NT2/D1 (cell line): ENCODE results near the gene RBKS.

ENCODE experiments used
- DNase-seq: peaks from one replicate; pipeline ENCODE4 v3.0.0-alpha.2; 2011; ENCODE audit warnings: low read depth, low spot score
- H3K27me3 ChIP-seq: 2 replicates; pipeline ENCODE4 v1.6.0; 2011; ENCODE audit warnings: mild to moderate bottlenecking; ENCODE audit not compliant: insufficient read length, insufficient read depth
- H3K36me3 ChIP-seq: 2 replicates; pipeline ENCODE4 v1.6.1; 2011; ENCODE audit warnings: mild to moderate bottlenecking, low read length, mixed read lengths; ENCODE audit not compliant: insufficient read depth, insufficient read length
- H3K4me1 ChIP-seq: 2 replicates; pipeline ENCODE4 v1.5.1; 2011; ENCODE audit not compliant: insufficient read depth, insufficient read length
- H3K4me3 ChIP-seq: 2 replicates; pipeline ENCODE4 v1.5.1; 2011; ENCODE audit warnings: low read depth; ENCODE audit not compliant: insufficient read length
- H3K9ac ChIP-seq: 2 replicates; pipeline ENCODE4 v1.6.0; 2011; ENCODE audit warnings: low read depth; ENCODE audit not compliant: insufficient read length
- H3K9me3 ChIP-seq: 2 replicates; pipeline ENCODE4 v1.5.1; 2011; ENCODE audit warnings: mild to moderate bottlenecking, low read length; ENCODE audit not compliant: insufficient read depth
- SUZ12 ChIP-seq: IDR thresholded peaks from 2 replicates; pipeline ENCODE4 v1.6.1; 2011; ENCODE audit not compliant: insufficient read length, insufficient read depth; ENCODE audit errors: extremely low read depth
- YY1 ChIP-seq: IDR thresholded peaks from 2 replicates; pipeline ENCODE4 v1.6.1; 2011; ENCODE audit not compliant: insufficient read length, insufficient read depth
- ZNF274 ChIP-seq: IDR thresholded peaks from 2 replicates; pipeline ENCODE4 v1.6.1; 2011; ENCODE audit warnings: mild to moderate bottlenecking, low read depth, low read length

RBKS gene

DNA sequence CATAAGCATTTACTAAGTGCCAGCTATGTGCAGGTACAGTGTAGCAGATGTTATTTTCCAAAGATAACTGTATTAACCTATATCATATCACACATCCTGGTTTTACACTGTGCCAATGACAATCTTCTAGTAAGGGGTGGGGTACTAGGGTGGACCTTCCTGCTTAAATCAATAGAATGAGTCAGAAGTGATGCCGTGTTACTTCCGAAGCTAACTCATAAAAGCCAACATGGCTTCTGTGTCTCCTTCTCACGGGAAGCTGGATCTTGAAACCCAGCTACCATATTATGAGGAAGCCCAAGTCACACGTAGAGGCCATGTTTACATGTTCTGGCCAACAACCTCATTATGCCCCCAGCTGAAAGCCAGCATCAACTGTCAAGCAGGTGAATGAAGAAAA, 59.5 kb downstream of the RBKS start:
- DNase-seq, result no peak
- Histone ChIP-seq H3K9me3 (no peaks in the 10 kb centered on the region), H3K4me3 (no peak overlapping the region), H3K9ac (no peak overlapping the region), H3K27me3 (no peaks in the 10 kb centered on the region), H3K4me1 (no peaks in the 10 kb centered on the region), H3K36me3 (no peaks in the 10 kb centered on the region)
- no peak for TF ChIP-seq ZNF274
- TF ChIP-seq YY1, result no peak
- no peak for TF ChIP-seq SUZ12

DNA sequence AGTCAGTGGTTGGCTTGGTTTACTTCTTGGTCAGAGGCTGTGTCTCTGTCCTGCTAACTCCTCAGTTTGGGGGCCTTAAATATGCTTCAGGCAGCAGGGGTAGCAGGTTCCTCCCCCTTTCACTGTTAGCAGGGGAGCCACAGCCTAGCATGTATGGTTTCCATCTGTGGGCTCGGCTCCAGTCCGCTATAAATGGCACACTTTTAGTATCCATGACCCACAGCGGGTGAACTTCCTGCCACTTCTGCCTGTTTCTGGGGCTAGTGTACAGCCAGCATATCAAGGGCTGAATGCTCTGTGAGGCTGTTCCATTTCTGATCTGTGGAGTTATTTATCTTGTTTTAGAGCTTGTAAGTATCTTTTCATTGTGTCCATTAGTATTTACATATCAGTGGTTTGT, 60.4 kb downstream of the RBKS start:
- Histone ChIP-seq H3K4me1 (no peaks in the 10 kb centered on the region), H3K9ac (no peak overlapping the region), H3K4me3 (no peak overlapping the region), H3K27me3 (no peaks in the 10 kb centered on the region), H3K9me3 (peaks cover under 1% of the 10 kb centered on the region; the same call in 1 of the 2 replicates), H3K36me3 (no peaks in the 10 kb centered on the region)
- TF ChIP-seq ZNF274 (no peak), YY1 (no peak), SUZ12 (no peak)
- no peak for DNase-seq

GRCh38 chr2:27828305-27828704, 61.9 kb downstream of the RBKS start:
- no peaks in the 10 kb centered on the region for H3K27me3 ChIP-seq
- no peak overlapping the region for H3K9ac ChIP-seq
- no peaks in the 10 kb centered on the region for H3K4me1 ChIP-seq
- no peaks in the 10 kb centered on the region for H3K36me3 ChIP-seq
- no peak for DNase-seq
- H3K4me3 ChIP-seq, result no peak overlapping the region
- H3K9me3 ChIP-seq, result peaks cover 10% of the 10 kb centered on the region
- TF ChIP-seq YY1 (no peak), SUZ12 (no peak), ZNF274 (no peak)

DNA sequence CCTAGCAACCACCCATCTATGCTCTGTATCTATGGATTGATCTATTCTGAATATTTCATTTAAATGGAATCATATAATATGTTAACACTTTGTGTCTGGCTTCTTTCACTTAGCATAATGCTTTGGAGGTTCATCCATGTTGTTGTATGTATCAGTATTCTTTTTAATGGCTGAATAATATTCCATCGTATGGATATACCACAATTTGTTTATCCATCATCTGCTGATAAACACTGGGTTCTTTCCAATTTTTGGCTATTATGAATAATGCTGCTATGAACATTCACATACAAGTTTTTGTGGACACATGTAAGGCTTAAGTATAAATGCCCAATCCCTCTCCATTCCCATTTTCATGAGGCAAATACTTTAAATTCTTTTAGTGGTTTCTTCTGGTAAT, 65.8 kb downstream of the RBKS start:
- H3K36me3 ChIP-seq, result no peaks in the 10 kb centered on the region
- DNase-seq, result no peak
- no peak overlapping the region for H3K9ac ChIP-seq
- no peaks in the 10 kb centered on the region for H3K4me1 ChIP-seq
- TF ChIP-seq ZNF274, result no peak
- TF ChIP-seq SUZ12, result no peak
- TF ChIP-seq YY1, result no peak
- H3K27me3 ChIP-seq, result no peaks in the 10 kb centered on the region
- H3K4me3 ChIP-seq, result no peak overlapping the region
- H3K9me3 ChIP-seq, result peaks cover 10% of the 10 kb centered on the region

GRCh38 chr2:27823569-27823968, 66.6 kb downstream of the RBKS start:
- Histone ChIP-seq H3K9ac (no peak overlapping the region), H3K4me1 (no peaks in the 10 kb centered on the region), H3K4me3 (no peak overlapping the region), H3K27me3 (no peaks in the 10 kb centered on the region), H3K9me3 (peaks cover 10% of the 10 kb centered on the region), H3K36me3 (no peaks in the 10 kb centered on the region)
- no peak for TF ChIP-seq ZNF274
- DNase-seq, result no peak

DNA sequence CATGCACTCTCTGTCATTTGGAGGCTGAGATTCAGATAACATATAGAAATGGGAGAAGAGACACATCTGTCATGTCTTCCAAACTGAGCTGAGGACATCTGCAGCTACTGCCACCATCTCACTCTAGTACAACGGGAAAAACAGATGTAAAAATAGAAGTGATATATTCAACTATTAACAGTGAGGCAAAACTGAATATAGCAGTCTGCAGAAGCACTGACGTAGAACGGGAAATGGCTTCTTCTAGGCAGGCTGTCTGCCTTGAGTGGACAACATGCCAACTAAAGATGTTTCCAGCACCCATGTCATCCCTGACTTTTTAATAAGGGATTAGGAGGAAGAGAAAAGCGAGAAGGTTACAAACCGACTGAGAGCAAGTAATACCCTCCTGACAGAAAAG, 67.1 kb downstream of the RBKS start:
- DNase-seq, result no peak
- Histone ChIP-seq H3K9ac (no peak overlapping the region), H3K36me3 (no peaks in the 10 kb centered on the region), H3K9me3 (peaks cover 10% of the 10 kb centered on the region), H3K27me3 (no peaks in the 10 kb centered on the region), H3K4me1 (no peaks in the 10 kb centered on the region), H3K4me3 (no peak overlapping the region)
- TF ChIP-seq ZNF274, result no peak
- TF ChIP-seq YY1, result no peak
- no peak for TF ChIP-seq SUZ12

DNA sequence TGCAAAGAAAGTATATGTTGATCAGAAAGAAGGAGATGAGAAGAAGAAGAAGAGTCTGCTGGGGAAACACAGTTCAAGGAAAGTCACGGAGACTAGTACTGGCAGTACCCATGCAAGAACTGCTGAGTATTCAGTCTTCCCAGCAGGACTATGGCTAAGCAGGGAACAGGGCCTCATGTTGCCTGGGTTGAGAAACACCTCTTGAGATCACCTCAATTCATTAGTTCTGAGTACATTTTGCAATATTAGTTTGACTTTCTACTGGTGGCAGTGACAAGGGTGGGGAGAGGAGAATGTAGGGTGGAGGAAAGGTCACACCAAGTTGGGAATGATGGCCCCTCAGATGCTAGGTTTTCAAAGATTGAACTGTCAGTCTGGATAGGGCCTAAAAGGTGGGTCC, 68.1 kb downstream of the RBKS start:
- Histone ChIP-seq H3K27me3 (no peaks in the 10 kb centered on the region), H3K36me3 (no peaks in the 10 kb centered on the region), H3K9me3 (peaks cover 10% of the 10 kb centered on the region), H3K4me1 (no peaks in the 10 kb centered on the region), H3K9ac (no peak overlapping the region), H3K4me3 (no peak overlapping the region)
- DNase-seq, result no peak
- no peak for TF ChIP-seq SUZ12
- no peak for TF ChIP-seq YY1
- TF ChIP-seq ZNF274, result no peak

GRCh38 chr2:27815860-27816438, 74.2 kb downstream of the RBKS start:
- Histone ChIP-seq H3K4me3 (no peak overlapping the region), H3K36me3 (no peaks in the 10 kb centered on the region), H3K4me1 (no peaks in the 10 kb centered on the region), H3K9ac (no peak overlapping the region), H3K9me3 (no peaks in the 10 kb centered on the region), H3K27me3 (no peaks in the 10 kb centered on the region)
- TF ChIP-seq YY1, result no peak
- TF ChIP-seq ZNF274, result no peak
- TF ChIP-seq SUZ12, result no peak
- no peak for DNase-seq
